HepG2 (cell line): Measurements from ENCODE around the gene ABCC9. TPM values are rescaled to one million over a fixed set of nuclear protein-coding genes. Genes with fewer than 3 reads are reported as not detected.

Experiments
- ATAC-seq: fragments of 200-7000 bp; cut with Tn5 transposase; 3 replicates; pipeline ENCODE4 v1.9.1; 2020; ENCODE audit warnings: mild to moderate bottlenecking, moderate library complexity
- BruUV-seq: library from RNA; stranded (reverse); fragments of 400-500 nt; replicated peaks from 2 replicates; lab custom pipeline; 2021; lab: Mats Ljungman, UMichigan
- CTCF ChIA-PET: fragments of 300-600 bp; formaldehyde crosslinking; extraction: SDS; loops from one replicate; lab custom pipeline; 2021; ENCODE audit warnings: low total read pairs, inconsistent platforms, low intra/inter-chr PET ratio; lab: Yijun Ruan, JAX
- POLR2A ChIA-PET: fragments of 350-600 bp; sonication (Branson Sonifier 250); formaldehyde crosslinking; loops from one replicate; lab custom pipeline; 2020; ENCODE audit warnings: antibody characterized with exemption, inconsistent platforms; lab: Yijun Ruan, JAX
- DNase-seq: peaks from one replicate; pipeline ENCODE4 v3.0.0-alpha.2; 2015; ENCODE audit warnings: low spot score
- FAIRE-seq: peaks from 3 replicates; lab custom pipeline; 2011; peaks lifted over from hg19 to GRCh38; lab: Jason Lieb, UNC
- H2AFZ ChIP-seq: one replicate; pipeline ENCODE4 v1.6.1; 2011; ENCODE audit warnings: low read length, inconsistent platforms
- H3K27ac ChIP-seq: fragments of 300-600 bp; 3 replicates; pipeline ENCODE4 v1.8.0; 2011; ENCODE audit warnings: mixed run types, mild to moderate bottlenecking, mixed read lengths, low read length, inconsistent platforms; ENCODE audit not compliant: insufficient read depth; ENCODE audit errors: extremely low read length
- H3K27me3 ChIP-seq, 2 experiments: fragments of 200-600 bp in 1 of 2; 2 replicates in 1 of 2; 3 replicates in 1 of 2; pipeline versions ENCODE4 v1.6.0 to v1.8.0; 2011; ENCODE audit warnings: low read length in 2 of 2, mild to moderate bottlenecking in 2 of 2, moderate library complexity in 2 of 2, inconsistent platforms in 1 of 2; ENCODE audit not compliant: insufficient read depth in 2 of 2, control insufficient read depth in 1 of 2
- H3K36me3 ChIP-seq, 2 experiments: fragments of 200-600 bp in 1 of 2; replicated peaks in 1 of 2; 2 replicates in 1 of 2; 3 replicates in 1 of 2; pipeline versions ENCODE4 v1.5.1 to v1.8.0; 2011; ENCODE audit warnings: low read length in 2 of 2, inconsistent platforms in 1 of 2; ENCODE audit not compliant: insufficient read depth in 2 of 2, control insufficient read depth in 1 of 2
- H3K4me1 ChIP-seq: 2 replicates; pipeline ENCODE4 v1.5.1; 2012; ENCODE audit warnings: low read length, inconsistent platforms; ENCODE audit not compliant: insufficient read depth
- H3K4me2 ChIP-seq: 2 replicates; pipeline ENCODE4 v1.6.0; 2011; ENCODE audit warnings: low read depth, low read length, inconsistent platforms
- H3K4me3 ChIP-seq, 3 experiments: fragments of 200-600 bp in 1 of 3; sonication (generic), shearing (Covaris generic) in 1 of 3; replicated peaks in 1 of 3; 2 replicates each; pipeline ENCODE4 v1.5.1; 2011 to 2016; ENCODE audit warnings: low read length in 3 of 3, inconsistent platforms in 2 of 3, low read depth in 2 of 3, mild to moderate bottlenecking in 2 of 3, control low read depth in 1 of 3, mixed read lengths in 1 of 3; ENCODE audit not compliant: insufficient read depth in 1 of 3
- H3K79me2 ChIP-seq: one replicate; pipeline ENCODE4 v1.6.1; 2011; ENCODE audit warnings: low read length, inconsistent platforms; ENCODE audit not compliant: insufficient read depth
- H3K9ac ChIP-seq: 2 replicates; pipeline ENCODE4 v1.6.0; 2011; ENCODE audit warnings: mild to moderate bottlenecking, low read depth, low read length, inconsistent platforms; ENCODE audit not compliant: insufficient read depth
- H3K9me3 ChIP-seq: 2 replicates; pipeline ENCODE4 v1.5.1; 2012; ENCODE audit warnings: mild to moderate bottlenecking, low read length
- H4K20me1 ChIP-seq: 2 replicates; pipeline ENCODE4 v1.6.0; 2011; ENCODE audit warnings: inconsistent platforms, mild to moderate bottlenecking, low read length, moderate library complexity; ENCODE audit not compliant: insufficient read depth
- ASH2L ChIP-seq: fragments of 300-600, 200-600 bp; sonication (generic); IDR thresholded peaks from 2 replicates; pipeline ENCODE4 v1.7.0; 2017; ENCODE audit warnings: low read depth, mild to moderate bottlenecking, moderate library complexity, mixed read lengths, low read length; ENCODE audit not compliant: insufficient read length
- CAMTA2 ChIP-seq: sonication (generic); formaldehyde crosslinking; IDR thresholded peaks from 2 replicates; pipeline ENCODE4 v1.4.0; 2020; ENCODE audit warnings: mild to moderate bottlenecking, missing genetic modification reagents, borderline replicate concordance
- CREM ChIP-seq, 2 experiments: sonication (generic) in 1 of 2; formaldehyde crosslinking in 1 of 2; IDR thresholded peaks; 2 replicates each; pipeline versions ENCODE4 v1.4.0 to v1.6.1; 2016 to 2020; ENCODE audit warnings: antibody characterized with exemption in 1 of 2, mild to moderate bottlenecking in 1 of 2, missing genetic modification reagents in 1 of 2
- EHMT2 ChIP-seq: fragments of 200-600 bp; sonication (generic); IDR thresholded peaks from 2 replicates; pipeline ENCODE4 v1.7.0; 2017; ENCODE audit warnings: antibody characterized with exemption, low read depth, low read length, borderline replicate concordance
- HIC2 ChIP-seq: sonication (generic); formaldehyde crosslinking; IDR thresholded peaks from 2 replicates; pipeline ENCODE4 v1.9.0; 2022; ENCODE audit warnings: low read depth, missing genetic modification reagents
- MIXL1 ChIP-seq: IDR thresholded peaks from 2 replicates; pipeline ENCODE4 v1.6.1; 2016
- SETDB1 ChIP-seq: sonication (generic); formaldehyde crosslinking; IDR thresholded peaks from 2 replicates; pipeline ENCODE4 v1.5.1; 2020; ENCODE audit warnings: missing genetic modification reagents, mild to moderate bottlenecking, borderline replicate concordance
- SIN3A ChIP-seq: IDR thresholded peaks from 2 replicates; pipeline ENCODE4 v1.6.1; 2011; ENCODE audit warnings: low read depth, mild to moderate bottlenecking, control low read depth, low read length, borderline replicate concordance
- ZNF407 ChIP-seq: sonication (generic); formaldehyde crosslinking; IDR thresholded peaks from one replicate; pipeline ENCODE4 v1.5.1; 2020; ENCODE audit warnings: mild to moderate bottlenecking, missing genetic modification reagents; ENCODE audit errors: not compliant biosample characterization
- WGBS: methylation state at CpG from one replicate; pipeline ENCODE4 v1.1.6; 2017; ENCODE audit warnings: low lambda C conversion rate; 5-methylcytosine and 5-hydroxymethylcytosine counted together
- in situ Hi-C: cut with HindIII; loops from 2 replicates; pipeline ENCODE4 v1.10.0; 2017; ENCODE audit warnings: low pct_unique_long_range_greater_than_20kb; ENCODE audit not compliant: extremely low pct_ligation_motif_present
- intact Hi-C: fragments of 100-400 bp; cut with micrococcal nuclease; formaldehyde crosslinking; loops from one replicate; pipeline ENCODE4 v1.10.0; 2022; ENCODE audit not compliant: unreplicated experiment
- polyA plus RNA-seq, 8 experiments: library from polyadenylated mRNA; depleted of rRNA in 3 of 8; stranded (reverse) in 7 of 8; unstranded in 1 of 8; fragments of >200 nt; fragmentation: Illumina TruSeq in 4 of 8; extraction: Trizol in 4 of 8; gene quantifications; 2 replicates each; pipeline versions ENCODE4 v1.2.1 to v1.2.3, GENCODE V29; 2011 to 2016; ENCODE audit warnings: low read depth in 4 of 8, missing spikeins in 1 of 8, mixed read lengths in 1 of 8; ENCODE audit not compliant: insufficient read depth in 1 of 8
- total RNA-seq, 5 experiments: library from RNA; depleted of rRNA; stranded (reverse); fragments of >200 nt; fragmentation: Illumina TruSeq; extraction: Trizol; gene quantifications; 2 replicates each; pipeline ENCODE4 v1.2.3, GENCODE V29; 2016; ENCODE audit warnings: low read depth in 1 of 5
- TF ChIP-seq, protein P1 (sequence below): sonication (generic); formaldehyde crosslinking; IDR thresholded peaks from 2 replicates; pipeline ENCODE4 v1.4.0; 2020; ENCODE audit warnings: missing genetic modification reagents, borderline replicate concordance

ABCC9 gene
- total and polyA plus RNA-seq, 2 of the 13 experiments (the other 11 are each of a cell fraction or from before 2014, with no cell fraction given), result not detected

GRCh38 chr12:21801522-21802288 is 139.5 kb downstream of the ABCC9 start:
- no peak for DNase-seq
- no peak overlapping the region for H3K4me3 ChIP-seq
- H3K4me1 ChIP-seq, result no peaks in the 10 kb centered on the region
- no peak overlapping the region for H2AFZ ChIP-seq
- no TSS peak for BruUV-seq
- H3K27ac ChIP-seq, result no peak overlapping the region
- ChIA-PET POLR2A (no interaction called here), CTCF (no interaction called here)
- no peaks in the 10 kb centered on the region for H3K36me3 ChIP-seq
- no peaks in the 10 kb centered on the region for H4K20me1 ChIP-seq
- no peak for ATAC-seq
- no peaks in the 10 kb centered on the region for H3K79me2 ChIP-seq
- H3K9ac ChIP-seq, result no peak overlapping the region
- in situ Hi-C loops, result no loop called here
- no peaks in the 10 kb centered on the region for H3K27me3 ChIP-seq
- intact Hi-C loops, result no loop called here
- H3K4me2 ChIP-seq, result no peak overlapping the region
- no peak for FAIRE-seq
- WGBS, result 2% methylated on average over 4 of the region's 4 CpGs
- peaks cover 6% of the 10 kb centered on the region; the same call in 1 of the 2 replicates for H3K9me3 ChIP-seq
- TF ChIP-seq ZNF407 (CRISPR knock-in tag) (no peak), CAMTA2 (CRISPR knock-in tag) (no peak), CREM (IDR thresholded peaks at IDR 0.05) (no peak), CREM (CRISPR knock-in tag; IDR thresholded peaks at IDR 0.05) (no peak), ASH2L (no peak), EHMT2 (no peak), SIN3A (no peak), MIXL1 (no peak), HIC2 (CRISPR knock-in tag) (no peak), SETDB1 (CRISPR knock-in tag) (no peak)
- TF ChIP-seq, protein P1, sequence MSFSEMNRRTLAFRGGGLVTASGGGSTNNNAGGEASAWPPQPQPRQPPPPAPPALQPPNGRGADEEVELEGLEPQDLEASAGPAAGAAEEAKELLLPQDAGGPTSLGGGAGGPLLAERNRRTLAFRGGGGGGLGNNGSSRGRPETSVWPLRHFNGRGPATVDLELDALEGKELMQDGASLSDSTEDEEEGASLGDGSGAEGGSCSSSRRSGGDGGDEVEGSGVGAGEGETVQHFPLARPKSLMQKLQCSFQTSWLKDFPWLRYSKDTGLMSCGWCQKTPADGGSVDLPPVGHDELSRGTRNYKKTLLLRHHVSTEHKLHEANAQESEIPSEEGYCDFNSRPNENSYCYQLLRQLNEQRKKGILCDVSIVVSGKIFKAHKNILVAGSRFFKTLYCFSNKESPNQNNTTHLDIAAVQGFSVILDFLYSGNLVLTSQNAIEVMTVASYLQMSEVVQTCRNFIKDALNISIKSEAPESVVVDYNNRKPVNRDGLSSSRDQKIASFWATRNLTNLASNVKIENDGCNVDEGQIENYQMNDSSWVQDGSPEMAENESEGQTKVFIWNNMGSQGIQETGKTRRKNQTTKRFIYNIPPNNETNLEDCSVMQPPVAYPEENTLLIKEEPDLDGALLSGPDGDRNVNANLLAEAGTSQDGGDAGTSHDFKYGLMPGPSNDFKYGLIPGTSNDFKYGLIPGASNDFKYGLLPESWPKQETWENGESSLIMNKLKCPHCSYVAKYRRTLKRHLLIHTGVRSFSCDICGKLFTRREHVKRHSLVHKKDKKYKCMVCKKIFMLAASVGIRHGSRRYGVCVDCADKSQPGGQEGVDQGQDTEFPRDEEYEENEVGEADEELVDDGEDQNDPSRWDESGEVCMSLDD (CRISPR knock-in tag), result no peak
